ENCODE measurements around the gene CRY2. TPM values are rescaled to one million over a fixed set of nuclear protein-coding genes. Genes with fewer than 3 reads are reported as not detected.

Gene CRY2
- total and polyA plus RNA-seq, 2 experiments from 2014 or later: 9.5 to 15.4 TPM

GRCh38 chr11:45847911-45848316 lies 639 bp downstream of the CRY2 start:
- Histone ChIP-seq H2AFZ (peak overlapping the region; percentile 95), H3K4me2 (peak overlapping the region; percentile 97), H3K27ac (ENCODE audit: low read depth) (0 out of 2 replicates have a peak overlapping the region, but pooled peaks have one; percentile 32), H3K36me3 (ENCODE audit: insufficient read depth) (no peaks in the 10 kb centered on the region), H3K4me3 (peak overlapping the region; percentile 95), H3K79me2 (replicated peaks; ENCODE audit: insufficient read depth) (peaks cover 17% of the 10 kb centered on the region), H3F3A (replicated peaks; ENCODE audit: low read depth) (0 out of 2 replicates have a peak, but pooled peaks cover 9% of the 10 kb centered on the region), H3K9me2 (ENCODE audit: insufficient read depth) (no peaks in the 10 kb centered on the region), H3K4me1 (ENCODE audit: insufficient read depth) (peaks cover 24% of the 10 kb centered on the region), H4K20me1 (replicated peaks; ENCODE audit: insufficient read depth) (peaks cover 13% of the 10 kb centered on the region; the same call in 1 of the 2 replicates), H3K27me3 (ENCODE audit: insufficient read depth) (peaks cover 35% of the 10 kb centered on the region)
- no peaks in the 10 kb centered on the region for H3K36me3 Mint-ChIP-seq (ENCODE audit: low read depth)
- peaks cover 31% of the 10 kb centered on the region for H3K4me1 Mint-ChIP-seq
- H3K4me3 Mint-ChIP-seq: peak overlapping the region; percentile 83
- H3K9me3 Mint-ChIP-seq: no peaks in the 10 kb centered on the region
- H3K27ac Mint-ChIP-seq: no peak overlapping the region
- H3K27me3 Mint-ChIP-seq (ENCODE audit: insufficient read depth, low read depth, poor library complexity): peaks cover 20% of the 10 kb centered on the region
- peak; percentile 54 for ATAC-seq
- peak; percentile 85 for DNase-seq (ENCODE audit: low spot score)
- TF ChIP-seq JUNB (IDR thresholded peaks at IDR 0.05; ENCODE audit: unreplicated experiment): no peak
- TF ChIP-seq EZH2 (IDR thresholded peaks at IDR 0.05; ENCODE audit: low read depth, unreplicated experiment): no peak
- TF ChIP-seq POLR2AphosphoS5 (IDR thresholded peaks at IDR 0.05; ENCODE audit: low read depth): no peak
- TF ChIP-seq NANOG (IDR thresholded peaks at IDR 0.05; ENCODE audit: borderline replicate concordance): no peak
- TF ChIP-seq ETS1 (IDR thresholded peaks at IDR 0.05): no peak
- no peak for TF ChIP-seq CREB1 (CRISPR knock-in tag; IDR thresholded peaks at IDR 0.05; ENCODE audit: low read depth)
- TF ChIP-seq REST (IDR thresholded peaks at IDR 0.05; ENCODE audit: unreplicated experiment): no peak
- no peak for TF ChIP-seq ZNF462 (CRISPR knock-in tag; IDR thresholded peaks at IDR 0.05)
- TF ChIP-seq CTCF (conservative IDR thresholded peaks at IDR 0.05; ENCODE audit: low read depth in 2 of 2): no peak; a peak in 1 of 4 replicates
- TF ChIP-seq ZNF114 (CRISPR knock-in tag; IDR thresholded peaks at IDR 0.05): no peak
- no peak for TF ChIP-seq ZNF331 (CRISPR knock-in tag; IDR thresholded peaks at IDR 0.05; ENCODE audit: low read depth)
- no peak for TF ChIP-seq EZH2phosphoT487 (IDR thresholded peaks at IDR 0.05; ENCODE audit: unreplicated experiment)
- no peak for TF ChIP-seq STAT1 (IDR thresholded peaks at IDR 0.05; ENCODE audit: unreplicated experiment)

Data from GM23338 (cell line).